A549 treated with AZD2906 at 1 μM for 4 hours (cell line): Measurements from ENCODE around the gene CREG1. TPM values are rescaled to one million over a fixed set of nuclear protein-coding genes. Genes with fewer than 3 reads are reported as not detected.

Source experiments
- total RNA-seq: library from RNA; stranded (reverse); fragments of 200-300 nt; extraction: Qiagen RNA extraction; gene quantifications from 5 replicates; pipeline ENCODE4 v1.2.3, GENCODE V29; 2022

Gene CREG1
- total RNA-seq = 71.6 to 89.6 TPM (median 82.6 TPM) in 5 replicates

DNA sequence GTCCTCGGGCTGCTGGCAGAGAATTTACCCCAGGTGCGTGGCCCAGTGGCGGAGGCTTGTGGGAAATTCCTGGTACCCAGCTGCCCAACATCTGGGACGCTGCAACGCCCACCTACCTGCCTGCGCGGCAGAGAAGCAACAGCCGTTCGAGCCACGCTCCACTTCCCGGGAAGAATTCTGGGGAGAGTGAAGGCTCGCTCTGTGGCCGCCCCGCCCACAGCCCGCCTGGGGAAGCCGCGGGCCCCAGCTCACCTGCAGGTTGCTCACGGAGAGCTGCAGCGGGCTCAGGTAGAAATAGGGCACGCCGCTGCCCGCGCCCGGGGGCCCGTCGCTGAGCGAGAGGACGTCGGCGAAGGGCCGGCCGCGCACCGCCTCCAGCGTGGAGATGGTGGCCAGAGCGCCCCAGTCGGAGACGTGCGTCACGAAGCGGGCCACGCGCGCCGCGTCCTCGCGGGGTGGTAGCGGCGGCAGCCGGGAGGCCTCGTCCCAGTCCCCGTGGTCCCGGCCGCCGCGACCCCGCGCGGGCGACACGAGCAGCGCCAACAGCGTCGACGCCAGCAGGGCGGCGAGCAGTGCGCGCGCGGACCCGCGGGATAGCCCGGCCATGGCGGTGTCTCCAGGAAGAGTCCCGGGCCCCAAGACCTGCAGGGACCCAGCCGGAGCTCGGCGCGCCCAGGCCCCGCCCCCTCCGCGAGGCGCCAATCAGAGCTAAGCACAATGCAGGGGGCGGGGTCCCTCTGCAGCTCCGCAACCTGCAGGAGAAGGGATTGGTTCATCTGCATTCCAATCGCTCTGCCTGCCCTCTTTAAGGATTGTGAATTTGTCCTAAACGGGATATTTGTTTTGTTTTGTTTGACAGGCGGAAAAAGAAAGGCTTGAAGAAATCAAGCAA, at the start of gene CREG1:
CREG1 (minus strand) TSS at position 627 of the 892 bp plus-strand sequence.

DNA sequence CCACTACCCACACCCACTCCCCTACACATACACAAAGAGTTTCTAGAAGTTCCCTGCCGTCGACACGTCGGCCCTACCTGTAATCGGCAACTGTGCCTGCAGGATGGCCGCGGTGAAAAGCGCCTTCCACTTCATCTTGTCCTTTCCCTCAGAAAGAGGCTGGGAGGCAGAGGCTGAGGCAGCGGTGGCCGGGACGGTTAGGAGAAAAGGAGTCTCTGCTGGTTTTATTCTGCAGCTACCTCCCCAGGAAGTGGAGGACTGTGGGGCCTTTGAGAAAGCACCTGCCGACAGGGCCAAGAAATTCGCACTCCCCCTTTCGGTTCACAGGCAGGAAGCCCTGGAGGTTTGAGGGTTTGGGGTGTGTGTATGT, 35.2 kb downstream of the CREG1 start, which contains the start of gene CD247:
CD247 (minus strand) TSS at position 199 of the 370 bp plus-strand sequence; CDS start at position 135, 64 bp downstream.

Other genes starting within 250 kb of the CREG1 start
- gene CD247, start 35.2 kb downstream of the CREG1 start, total RNA-seq = 0.36 to 0.86 TPM (median 0.64 TPM) in 5 replicates
- 0.02 to 0.08 TPM (median 0.06 TPM) in 4 of 5 replicates, not detected in the other for gene RCSD1, start 76.5 kb upstream of the CREG1 start, total RNA-seq
- gene MPZL1, start 168.2 kb upstream of the CREG1 start, total RNA-seq = 101 to 114 TPM (median 107 TPM) in 5 replicates